ENCODE measurements around the gene LRRC57.

GRCh38 chr15:42499858-42500609, 48.6 kb downstream of the LRRC57 start:
- TF ChIP-seq CTCF (IDR thresholded peaks at IDR 0.05; ENCODE audit: low read length) (no peak), EZH2 (optimal IDR thresholded peaks at IDR 0.05; ENCODE audit: low read depth, low read length) (no peak)

All from MM.1S (cell line).